NT2/D1 (cell line): ENCODE data around the gene RNF181.

Source experiments
- YY1 ChIP-seq: IDR thresholded peaks from 2 replicates; pipeline ENCODE4 v1.6.1; 2011; ENCODE audit not compliant: insufficient read length, insufficient read depth
- ZNF274 ChIP-seq: IDR thresholded peaks from 2 replicates; pipeline ENCODE4 v1.6.1; 2011; ENCODE audit warnings: mild to moderate bottlenecking, low read depth, low read length

- TF ChIP-seq ZNF274, result no peak
- no peak for TF ChIP-seq YY1
Observed at GRCh38 chr2:85599468-85600234, 4.1 kb downstream of the RNF181 start.
